ENCODE data around the gene TENM3.

Gene TENM3

DNA sequence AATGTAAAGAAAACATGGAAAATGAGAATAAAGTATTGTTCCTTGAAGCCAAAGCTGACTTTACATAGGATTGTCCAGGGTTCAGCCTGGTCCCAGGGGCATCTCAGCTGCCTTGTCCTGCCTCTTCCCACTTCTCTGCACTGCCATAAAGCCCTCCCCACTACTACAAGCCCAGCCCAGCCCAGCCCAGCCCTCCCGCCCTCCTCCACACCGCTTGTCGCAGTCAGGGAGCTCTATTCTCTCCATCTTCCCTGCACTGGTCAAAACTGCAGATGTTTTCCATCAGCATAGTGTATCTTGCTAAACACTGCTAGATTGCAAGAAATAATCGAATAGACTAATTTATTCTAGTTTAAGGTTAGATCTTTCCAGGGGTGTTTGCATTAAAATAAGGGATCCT lies 100.3 kb downstream of the TENM3 start:
- Histone ChIP-seq H3K27ac (ENCODE audit: low read depth, low read length) (no peak overlapping the region), H3K9ac (ENCODE audit: low read length in 5 of 5) (no peak overlapping the region)

DNA sequence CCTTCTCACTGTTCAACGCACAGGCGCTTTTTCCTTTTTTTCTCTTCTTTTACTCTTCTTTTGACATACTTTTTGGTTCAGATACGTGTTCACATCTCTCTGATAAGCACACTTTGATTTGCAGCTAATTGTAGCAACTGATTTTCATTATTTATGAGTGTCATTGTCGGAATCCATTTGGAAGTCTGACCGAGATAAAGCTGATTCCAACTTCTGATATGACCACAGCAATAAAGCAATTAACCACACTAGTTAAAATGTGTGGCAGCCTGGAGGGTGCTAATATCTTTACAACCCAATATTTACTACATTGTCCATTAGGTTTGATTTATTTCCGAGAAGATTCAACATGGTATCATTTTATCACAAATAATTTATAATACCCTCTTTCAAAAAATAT lies 101.8 kb downstream of the TENM3 start:
- no peak overlapping the region for H3K4me3 ChIP-seq (ENCODE audit: low read depth in 1 of 5, low read length in 5 of 5)
- no peaks in the 10 kb centered on the region for H3K4me1 ChIP-seq (ENCODE audit: control insufficient read depth in 5 of 5, insufficient read depth in 5 of 5, low read length in 5 of 5)
- no peak overlapping the region for H3K9ac ChIP-seq (ENCODE audit: low read length in 5 of 5)
- no peaks in the 10 kb centered on the region for H3K9me3 ChIP-seq (ENCODE audit: control insufficient read depth in 5 of 5, low read length in 5 of 5)
- H3K27me3 ChIP-seq (ENCODE audit: control insufficient read depth in 5 of 5, insufficient read depth in 4 of 5, low read length in 5 of 5), result no peaks in the 10 kb centered on the region
- no peak overlapping the region for H3K27ac ChIP-seq (ENCODE audit: low read depth, low read length)
- no peaks in the 10 kb centered on the region for H3K36me3 ChIP-seq (ENCODE audit: control insufficient read depth in 5 of 5, insufficient read depth in 5 of 5, low read length in 5 of 5)

More for the DNA sequence above, 100.3 kb downstream of the TENM3 start:
- H3K4me3 ChIP-seq (ENCODE audit: low read depth in 1 of 5, low read length in 5 of 5), result no peak overlapping the region
- H3K9me3 ChIP-seq (ENCODE audit: control insufficient read depth in 5 of 5, low read length in 5 of 5), result no peaks in the 10 kb centered on the region
- H3K36me3 ChIP-seq (ENCODE audit: control insufficient read depth in 5 of 5, insufficient read depth in 5 of 5, low read length in 5 of 5), result no peaks in the 10 kb centered on the region
- H3K4me1 ChIP-seq (ENCODE audit: control insufficient read depth in 5 of 5, insufficient read depth in 5 of 5, low read length in 5 of 5), result no peaks in the 10 kb centered on the region
- H3K27me3 ChIP-seq (ENCODE audit: control insufficient read depth in 5 of 5, insufficient read depth in 4 of 5, low read length in 5 of 5), result no peaks in the 10 kb centered on the region

DNA sequence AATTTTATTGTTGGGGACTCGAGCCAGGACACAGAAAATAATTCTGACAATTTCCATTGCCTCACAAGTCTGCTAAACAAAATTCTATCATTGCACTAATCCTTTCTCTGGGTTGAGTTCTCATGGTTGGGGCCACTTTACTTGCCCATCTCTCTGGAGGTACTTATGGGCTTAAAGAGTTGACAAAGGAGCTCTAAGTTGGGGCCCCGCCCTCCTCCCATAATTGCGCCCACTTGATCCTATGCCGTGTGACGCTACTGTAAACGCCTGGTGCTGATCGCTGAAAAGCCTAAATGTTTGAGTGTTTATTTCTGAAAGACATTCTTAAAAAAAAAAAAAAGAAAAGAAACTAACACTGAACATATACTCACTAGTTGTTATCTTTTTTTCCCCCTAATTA lies 103.0 kb downstream of the TENM3 start:
- Histone ChIP-seq H3K36me3 (ENCODE audit: control insufficient read depth in 5 of 5, insufficient read depth in 5 of 5, low read length in 5 of 5) (no peaks in the 10 kb centered on the region), H3K9me3 (ENCODE audit: control insufficient read depth in 5 of 5, low read length in 5 of 5) (no peaks in the 10 kb centered on the region), H3K27me3 (ENCODE audit: control insufficient read depth in 5 of 5, insufficient read depth in 4 of 5, low read length in 5 of 5) (no peaks in the 10 kb centered on the region), H3K4me3 (ENCODE audit: low read depth in 1 of 5, low read length in 5 of 5) (no peak overlapping the region), H3K4me1 (ENCODE audit: control insufficient read depth in 5 of 5, insufficient read depth in 5 of 5, low read length in 5 of 5) (no peaks in the 10 kb centered on the region), H3K9ac (ENCODE audit: low read length in 5 of 5) (no peak overlapping the region), H3K27ac (ENCODE audit: low read depth, low read length) (no peak overlapping the region)

DNA sequence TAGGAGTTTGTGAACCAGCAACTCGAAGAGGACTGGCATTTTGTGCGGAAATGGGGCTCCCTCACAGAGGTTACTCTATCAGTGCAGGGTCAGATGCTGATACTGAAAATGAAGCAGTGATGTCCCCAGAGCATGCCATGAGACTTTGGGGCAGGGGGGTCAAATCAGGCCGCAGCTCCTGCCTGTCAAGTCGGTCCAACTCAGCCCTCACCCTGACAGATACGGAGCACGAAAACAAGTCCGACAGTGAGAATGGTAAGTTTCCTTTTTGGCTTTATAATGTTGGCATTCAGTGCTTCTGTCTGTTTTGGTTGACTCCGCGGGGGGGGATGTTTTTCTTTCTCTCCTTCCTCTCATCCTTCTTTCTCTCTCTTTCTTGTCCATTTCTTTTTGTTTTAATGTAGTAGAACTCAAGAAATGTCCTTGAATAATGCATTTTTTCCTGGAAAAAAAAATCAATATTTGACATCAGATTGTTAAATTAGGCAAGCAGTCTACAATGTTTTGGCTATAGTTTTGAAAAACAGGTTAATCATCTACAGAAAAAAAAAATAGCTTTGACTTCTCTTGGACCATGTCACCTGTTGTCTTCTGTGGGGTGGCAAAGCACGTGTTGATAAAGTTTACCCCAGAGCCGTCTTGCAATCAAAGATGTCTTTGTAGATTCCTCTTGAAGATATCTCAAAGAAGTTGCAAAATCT lies 103.6 kb downstream of the TENM3 start:
- Histone ChIP-seq H3K9ac (ENCODE audit: low read length in 5 of 5) (no peak overlapping the region), H3K27ac (ENCODE audit: low read depth, low read length) (no peak overlapping the region), H3K27me3 (ENCODE audit: control insufficient read depth in 5 of 5, insufficient read depth in 4 of 5, low read length in 5 of 5) (no peaks in the 10 kb centered on the region), H3K4me3 (ENCODE audit: low read depth in 1 of 5, low read length in 5 of 5) (no peak overlapping the region), H3K36me3 (ENCODE audit: control insufficient read depth in 5 of 5, insufficient read depth in 5 of 5, low read length in 5 of 5) (no peaks in the 10 kb centered on the region), H3K4me1 (ENCODE audit: control insufficient read depth in 5 of 5, insufficient read depth in 5 of 5, low read length in 5 of 5) (no peaks in the 10 kb centered on the region), H3K9me3 (ENCODE audit: control insufficient read depth in 5 of 5, low read length in 5 of 5) (no peaks in the 10 kb centered on the region)

DNA sequence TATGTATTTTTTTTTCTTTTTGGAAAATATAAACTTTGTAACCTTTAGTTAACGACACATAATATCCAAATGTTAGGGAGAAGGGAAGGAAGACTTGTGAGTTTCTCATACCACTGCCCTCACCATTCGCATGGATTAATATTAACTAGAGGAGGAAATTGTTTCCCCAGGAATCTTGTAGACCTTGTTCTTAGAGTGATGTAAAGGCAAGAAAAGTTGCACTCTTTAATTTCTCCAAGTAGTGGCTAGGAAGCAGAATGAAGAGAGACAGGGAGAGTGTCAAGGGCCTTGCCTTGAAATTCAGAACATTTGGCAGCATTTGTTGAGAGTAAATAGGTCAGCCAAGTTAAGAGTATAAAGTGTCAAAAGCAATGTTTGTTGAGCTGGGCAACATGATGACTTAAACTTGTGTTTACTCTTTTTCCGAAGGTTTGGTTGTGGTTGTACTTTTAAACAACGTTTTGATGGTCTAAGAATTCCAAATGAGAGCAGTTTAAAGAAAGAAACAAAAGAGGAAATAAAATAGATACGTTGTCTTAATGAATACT lies 105.7 kb downstream of the TENM3 start:
- no peaks in the 10 kb centered on the region for H3K36me3 ChIP-seq (ENCODE audit: control insufficient read depth in 5 of 5, insufficient read depth in 5 of 5, low read length in 5 of 5)
- no peaks in the 10 kb centered on the region for H3K9me3 ChIP-seq (ENCODE audit: control insufficient read depth in 5 of 5, low read length in 5 of 5)
- no peak overlapping the region for H3K27ac ChIP-seq (ENCODE audit: low read depth, low read length)

DNA sequence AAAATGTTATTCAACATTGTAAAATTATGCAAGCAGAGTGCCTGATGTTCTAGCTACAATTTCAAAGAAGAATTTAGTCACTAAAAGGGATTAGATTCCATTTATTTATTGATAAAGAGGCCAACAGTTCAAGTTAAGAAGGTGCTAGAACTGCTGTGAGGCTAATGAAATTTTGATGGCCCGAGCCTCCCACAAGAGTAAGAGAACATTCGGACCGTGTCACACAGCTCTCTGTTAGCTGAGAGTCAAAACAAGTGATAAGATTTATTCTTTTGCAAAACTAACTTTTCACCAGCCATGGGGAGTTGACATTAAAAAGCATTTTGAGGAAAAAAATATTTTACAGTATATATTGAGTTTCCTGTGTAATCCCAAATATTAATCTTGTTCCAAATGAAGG lies 106.8 kb downstream of the TENM3 start:
- no peak overlapping the region for H3K27ac ChIP-seq (ENCODE audit: low read depth, low read length)
- no peaks in the 10 kb centered on the region for H3K27me3 ChIP-seq (ENCODE audit: control insufficient read depth in 5 of 5, insufficient read depth in 4 of 5, low read length in 5 of 5)
- H3K9me3 ChIP-seq (ENCODE audit: control insufficient read depth in 5 of 5, low read length in 5 of 5), result no peaks in the 10 kb centered on the region
- no peak overlapping the region for H3K9ac ChIP-seq (ENCODE audit: low read length in 5 of 5)
- no peaks in the 10 kb centered on the region for H3K36me3 ChIP-seq (ENCODE audit: control insufficient read depth in 5 of 5, insufficient read depth in 5 of 5, low read length in 5 of 5)
- H3K4me3 ChIP-seq (ENCODE audit: low read depth in 1 of 5, low read length in 5 of 5), result no peak overlapping the region
- no peaks in the 10 kb centered on the region for H3K4me1 ChIP-seq (ENCODE audit: control insufficient read depth in 5 of 5, insufficient read depth in 5 of 5, low read length in 5 of 5)

More for the DNA sequence above, 105.7 kb downstream of the TENM3 start:
- no peaks in the 10 kb centered on the region for H3K27me3 ChIP-seq (ENCODE audit: control insufficient read depth in 5 of 5, insufficient read depth in 4 of 5, low read length in 5 of 5)
- no peak overlapping the region for H3K9ac ChIP-seq (ENCODE audit: low read length in 5 of 5)
- no peaks in the 10 kb centered on the region for H3K4me1 ChIP-seq (ENCODE audit: control insufficient read depth in 5 of 5, insufficient read depth in 5 of 5, low read length in 5 of 5)
- H3K4me3 ChIP-seq (ENCODE audit: low read depth in 1 of 5, low read length in 5 of 5), result no peak overlapping the region

DNA sequence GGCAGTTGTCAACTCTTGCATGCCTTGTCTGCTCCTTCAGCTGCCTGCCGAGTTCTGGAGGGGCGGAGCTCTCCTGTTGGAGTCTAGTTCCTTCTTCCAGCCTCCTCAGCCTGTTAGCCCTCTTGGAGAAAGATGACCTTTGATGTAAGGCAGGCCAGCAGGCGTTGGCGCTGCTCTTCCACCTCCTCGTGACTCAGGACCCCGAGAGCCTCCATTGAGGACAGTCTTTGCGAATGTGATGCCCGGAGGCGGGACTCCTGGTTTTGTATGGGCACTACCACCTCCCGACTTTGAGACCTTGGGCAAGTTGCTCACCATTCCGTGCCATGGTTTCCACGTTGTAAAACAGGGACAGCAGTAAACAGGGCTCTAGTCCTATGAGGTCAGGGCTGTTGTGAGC lies 108.3 kb downstream of the TENM3 start:
- Histone ChIP-seq H3K27me3 (ENCODE audit: control insufficient read depth in 5 of 5, insufficient read depth in 4 of 5, low read length in 5 of 5) (no peaks in the 10 kb centered on the region), H3K36me3 (ENCODE audit: control insufficient read depth in 5 of 5, insufficient read depth in 5 of 5, low read length in 5 of 5) (no peaks in the 10 kb centered on the region), H3K9ac (ENCODE audit: low read length in 5 of 5) (no peak overlapping the region), H3K9me3 (ENCODE audit: control insufficient read depth in 5 of 5, low read length in 5 of 5) (no peaks in the 10 kb centered on the region), H3K4me3 (ENCODE audit: low read depth in 1 of 5, low read length in 5 of 5) (no peak overlapping the region), H3K4me1 (ENCODE audit: control insufficient read depth in 5 of 5, insufficient read depth in 5 of 5, low read length in 5 of 5) (no peaks in the 10 kb centered on the region), H3K27ac (ENCODE audit: low read depth, low read length) (no peak overlapping the region)

DNA sequence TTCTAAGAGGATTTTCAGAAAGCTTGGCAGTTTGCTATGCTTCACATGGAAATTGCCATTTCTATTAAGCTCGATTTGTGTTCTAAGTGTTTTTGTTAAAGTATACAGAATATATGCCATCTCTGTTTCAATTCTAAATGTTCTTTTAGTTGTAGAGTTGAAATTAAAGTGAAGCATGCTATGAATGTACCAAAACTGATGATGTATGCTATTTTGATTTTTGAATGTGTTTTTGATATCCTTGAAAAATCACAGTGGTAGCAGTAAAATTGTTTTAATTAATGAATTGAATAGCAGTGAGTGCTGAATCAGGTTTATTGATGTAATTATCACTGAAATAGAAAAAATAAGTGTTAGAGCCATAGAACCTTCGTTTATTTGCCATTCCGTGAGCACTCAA lies 110.9 kb downstream of the TENM3 start:
- H3K9ac ChIP-seq (ENCODE audit: low read length in 5 of 5), result no peak overlapping the region
- no peaks in the 10 kb centered on the region for H3K4me1 ChIP-seq (ENCODE audit: control insufficient read depth in 5 of 5, insufficient read depth in 5 of 5, low read length in 5 of 5)
- no peak overlapping the region for H3K4me3 ChIP-seq (ENCODE audit: low read depth in 1 of 5, low read length in 5 of 5)
- no peak overlapping the region for H3K27ac ChIP-seq (ENCODE audit: low read depth, low read length)
- no peaks in the 10 kb centered on the region for H3K36me3 ChIP-seq (ENCODE audit: control insufficient read depth in 5 of 5, insufficient read depth in 5 of 5, low read length in 5 of 5)
- H3K27me3 ChIP-seq (ENCODE audit: control insufficient read depth in 5 of 5, insufficient read depth in 4 of 5, low read length in 5 of 5), result no peaks in the 10 kb centered on the region
- no peaks in the 10 kb centered on the region for H3K9me3 ChIP-seq (ENCODE audit: control insufficient read depth in 5 of 5, low read length in 5 of 5)

DNA sequence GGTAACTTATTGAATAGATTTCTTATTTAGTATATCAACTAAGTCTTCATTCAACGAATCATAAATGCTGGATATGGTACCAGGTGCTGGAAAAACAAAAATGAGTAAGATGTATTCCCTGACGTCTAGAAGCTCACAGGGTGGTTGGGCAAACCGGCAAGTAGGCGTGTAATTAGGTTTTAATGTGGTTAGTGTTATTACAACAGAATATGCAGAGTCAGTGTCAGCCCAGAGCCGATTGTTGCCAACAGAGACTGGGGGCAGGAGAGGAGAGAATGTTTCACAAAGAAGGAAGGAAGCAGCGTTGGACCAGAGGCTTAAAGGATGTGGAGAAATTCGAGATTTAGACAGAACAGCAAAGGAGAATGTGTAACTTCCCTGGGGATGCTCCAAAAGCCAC lies 111.7 kb downstream of the TENM3 start:
- no peaks in the 10 kb centered on the region for H3K9me3 ChIP-seq (ENCODE audit: control insufficient read depth in 5 of 5, low read length in 5 of 5)
- no peak overlapping the region for H3K27ac ChIP-seq (ENCODE audit: low read depth, low read length)
- no peak overlapping the region for H3K9ac ChIP-seq (ENCODE audit: low read length in 5 of 5)
- no peaks in the 10 kb centered on the region for H3K4me1 ChIP-seq (ENCODE audit: control insufficient read depth in 5 of 5, insufficient read depth in 5 of 5, low read length in 5 of 5)
- H3K36me3 ChIP-seq (ENCODE audit: control insufficient read depth in 5 of 5, insufficient read depth in 5 of 5, low read length in 5 of 5), result no peaks in the 10 kb centered on the region
- no peaks in the 10 kb centered on the region for H3K27me3 ChIP-seq (ENCODE audit: control insufficient read depth in 5 of 5, insufficient read depth in 4 of 5, low read length in 5 of 5)
- no peak overlapping the region for H3K4me3 ChIP-seq (ENCODE audit: low read depth in 1 of 5, low read length in 5 of 5)

DNA sequence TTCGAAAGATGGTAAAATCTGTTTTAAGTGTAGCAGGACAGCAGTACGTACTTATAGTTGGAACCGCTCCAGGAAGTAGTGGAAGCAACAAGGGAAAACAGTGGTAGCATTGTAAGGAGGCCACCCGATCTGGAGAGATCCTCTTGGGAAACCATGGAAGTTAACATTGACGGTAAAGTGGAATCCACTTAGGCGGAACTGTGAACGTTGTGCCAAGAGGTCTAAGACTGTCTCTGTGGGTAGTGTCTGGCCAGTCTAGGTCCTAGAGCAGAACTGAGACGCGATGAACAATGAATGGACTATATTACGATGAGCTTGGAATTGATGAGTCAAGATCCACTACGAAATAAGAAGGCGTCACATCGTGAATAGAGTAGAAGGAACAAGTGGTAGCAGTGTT lies 124.0 kb downstream of the TENM3 start:
- Histone ChIP-seq H3K4me1 (ENCODE audit: control insufficient read depth in 5 of 5, insufficient read depth in 5 of 5, low read length in 5 of 5) (no peaks in the 10 kb centered on the region), H3K27ac (ENCODE audit: low read depth, low read length) (no peak overlapping the region), H3K4me3 (ENCODE audit: low read depth in 1 of 5, low read length in 5 of 5) (no peak overlapping the region), H3K9ac (ENCODE audit: low read length in 5 of 5) (no peak overlapping the region), H3K9me3 (ENCODE audit: control insufficient read depth in 5 of 5, low read length in 5 of 5) (no peaks in the 10 kb centered on the region), H3K27me3 (ENCODE audit: control insufficient read depth in 5 of 5, insufficient read depth in 4 of 5, low read length in 5 of 5) (no peaks in the 10 kb centered on the region), H3K36me3 (ENCODE audit: control insufficient read depth in 5 of 5, insufficient read depth in 5 of 5, low read length in 5 of 5) (no peaks in the 10 kb centered on the region)
